Spleen (tissue), 7 donors: ENCODE results near the gene VAMP3.

Experiments
- POLR2A ChIP-seq, 3 donors: fragments of 450-650 bp; IDR thresholded peaks; one replicate each; pipeline ENCODE4 v1.5.1; 2017; ENCODE audit warnings: antibody characterized with exemption in 3 of 3, mild to moderate bottlenecking in 1 of 3
- TF ChIP-seq, protein P1 (sequence below), 11 experiments: fragments of 200-600 bp in 7 of 11; fragments of 450-650 bp in 4 of 11; sonication (generic) in 4 of 11; IDR thresholded peaks in 8 of 11; conservative IDR thresholded peaks in 3 of 11; 1 replicate in 7 of 11; 2 replicates in 4 of 11; pipeline versions ENCODE4 v1.4.0 to v1.8.0; 2016 to 2021; ENCODE audit warnings: antibody characterized with exemption in 11 of 11, inconsistent platforms in 4 of 11, mild to moderate bottlenecking in 1 of 11
- donor health status: DM: no; HTN: no; CAD: no; lungs with moderate emphysema.
- donor health status: DM: no; HTN: no; CAD: no.
- donor health status: DM: no; HTN: no; CAD: no.

GRCh38 chr1:7721940-7722669 lies 49.0 kb upstream of the VAMP3 start:
- TF ChIP-seq, protein P1, sequence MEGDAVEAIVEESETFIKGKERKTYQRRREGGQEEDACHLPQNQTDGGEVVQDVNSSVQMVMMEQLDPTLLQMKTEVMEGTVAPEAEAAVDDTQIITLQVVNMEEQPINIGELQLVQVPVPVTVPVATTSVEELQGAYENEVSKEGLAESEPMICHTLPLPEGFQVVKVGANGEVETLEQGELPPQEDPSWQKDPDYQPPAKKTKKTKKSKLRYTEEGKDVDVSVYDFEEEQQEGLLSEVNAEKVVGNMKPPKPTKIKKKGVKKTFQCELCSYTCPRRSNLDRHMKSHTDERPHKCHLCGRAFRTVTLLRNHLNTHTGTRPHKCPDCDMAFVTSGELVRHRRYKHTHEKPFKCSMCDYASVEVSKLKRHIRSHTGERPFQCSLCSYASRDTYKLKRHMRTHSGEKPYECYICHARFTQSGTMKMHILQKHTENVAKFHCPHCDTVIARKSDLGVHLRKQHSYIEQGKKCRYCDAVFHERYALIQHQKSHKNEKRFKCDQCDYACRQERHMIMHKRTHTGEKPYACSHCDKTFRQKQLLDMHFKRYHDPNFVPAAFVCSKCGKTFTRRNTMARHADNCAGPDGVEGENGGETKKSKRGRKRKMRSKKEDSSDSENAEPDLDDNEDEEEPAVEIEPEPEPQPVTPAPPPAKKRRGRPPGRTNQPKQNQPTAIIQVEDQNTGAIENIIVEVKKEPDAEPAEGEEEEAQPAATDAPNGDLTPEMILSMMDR (IDR thresholded peaks at IDR 0.05 in 8 of 11, conservative IDR thresholded peaks at IDR 0.05 in 3 of 11), result no peak
- no peak for TF ChIP-seq POLR2A (IDR thresholded peaks at IDR 0.05)
